Adipose tissue (tissue), 3 donors: ENCODE data around the gene ANKRD36C. TPM values are rescaled to one million over a fixed set of nuclear protein-coding genes. Genes with fewer than 3 reads are reported as not detected.
"Not testable (repeated sequence)": the region's sequence is repeated elsewhere in the genome, so short reads cannot be mapped to it uniquely, and the experiment has no call there.

Experiments used
- H3K27ac ChIP-seq: one replicate; pipeline ENCODE4 v1.5.1; 2013; ENCODE audit warnings: low read depth, low read length
- WGBS, 3 donors: extraction: QIAGEN DNeasy Blood & Tissue Kit; methylation state at CpG; one replicate each; pipeline ENCODE4 v1.1.7; 2013; 5-methylcytosine and 5-hydroxymethylcytosine counted together
- polyA plus RNA-seq, 3 donors: library from polyadenylated mRNA; stranded (reverse); fragments of 200-250 nt; gene quantifications; one replicate each; pipeline ENCODE4 v1.2.3, GENCODE V29; 2013
- donor health status: healthy with polysubstance abuse.
- donor health status: Bipolar disorder and iron deficiency.
- donor health status: healthy.

The ANKRD36C gene
- polyA plus RNA-seq, 3 donors, result 1.1 to 1.5 (median 1.3) TPM

DNA sequence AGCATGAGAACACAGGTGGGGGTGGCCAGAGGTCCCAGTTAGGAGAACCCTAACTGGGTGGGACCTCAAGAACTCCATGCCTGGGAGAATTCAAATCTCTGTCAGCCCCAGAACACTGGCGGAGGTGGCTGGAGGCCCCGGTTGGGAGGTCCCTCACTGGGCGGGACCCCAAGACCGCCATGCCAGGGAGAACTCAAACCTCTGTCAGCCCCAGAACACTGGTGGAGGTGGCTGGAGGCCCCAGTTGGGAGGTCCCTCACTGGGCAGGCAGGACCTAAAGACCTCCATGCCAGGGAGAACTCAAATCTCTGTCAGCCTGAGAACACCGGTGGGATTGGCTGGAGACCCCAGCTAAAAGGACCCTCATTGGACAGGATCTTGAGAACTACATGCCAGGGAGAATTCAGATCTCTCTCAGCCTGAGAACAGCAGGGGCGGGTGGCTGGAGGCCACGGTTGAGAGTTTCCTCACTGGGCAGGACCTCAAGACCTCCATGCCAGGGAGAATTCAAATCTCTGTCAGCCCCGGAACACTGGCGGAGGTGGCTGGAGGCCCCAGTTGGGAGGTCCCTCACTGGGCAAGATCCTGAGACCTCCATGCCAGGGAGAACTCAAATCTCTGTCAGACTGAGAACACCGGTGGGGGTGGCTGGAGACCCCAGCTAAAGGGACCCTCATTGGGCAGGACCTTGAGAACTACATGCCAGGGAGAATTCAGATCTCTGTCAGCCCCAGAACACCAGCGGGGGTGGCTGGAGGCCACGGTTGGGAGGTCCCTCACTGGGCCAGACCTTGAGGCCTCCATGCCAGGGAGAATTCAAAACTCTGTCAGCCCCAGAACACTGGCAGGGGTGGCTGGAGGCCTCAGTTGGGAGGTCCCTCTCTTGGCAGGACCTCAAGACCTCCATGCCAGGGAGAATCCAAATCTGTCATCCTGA is 157.3 kb downstream of the ANKRD36C start:
- not testable (repeated sequence) for H3K27ac ChIP-seq
- 98 to 99% (median 98%) methylated on average over 12 of the region's 12 CpGs for WGBS, 3 donors

DNA sequence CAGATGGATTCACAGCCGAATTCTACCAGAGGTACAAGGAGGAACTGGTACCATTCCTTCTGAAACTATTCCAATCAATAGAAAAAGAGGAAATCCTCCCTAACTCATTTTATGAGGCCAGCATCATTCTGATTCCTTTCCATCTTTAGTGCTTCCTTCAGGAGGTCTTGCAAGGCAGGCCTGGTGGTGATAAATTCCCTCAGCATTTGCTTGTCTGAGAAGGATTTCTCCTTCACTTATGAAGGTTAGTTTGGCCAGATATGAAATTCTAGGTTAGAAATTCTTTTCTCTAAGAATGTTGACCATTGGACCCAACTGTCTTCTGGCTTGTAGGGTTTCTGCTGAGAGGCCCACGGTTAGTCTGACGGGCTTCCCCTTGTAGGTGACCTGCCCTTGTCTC is 167.4 kb downstream of the ANKRD36C start:
- H3K27ac ChIP-seq, result not testable (repeated sequence)
- WGBS, 3 donors, result 94 to 100% (median 95%) methylated on average over 2 of the region's 3 CpGs

DNA sequence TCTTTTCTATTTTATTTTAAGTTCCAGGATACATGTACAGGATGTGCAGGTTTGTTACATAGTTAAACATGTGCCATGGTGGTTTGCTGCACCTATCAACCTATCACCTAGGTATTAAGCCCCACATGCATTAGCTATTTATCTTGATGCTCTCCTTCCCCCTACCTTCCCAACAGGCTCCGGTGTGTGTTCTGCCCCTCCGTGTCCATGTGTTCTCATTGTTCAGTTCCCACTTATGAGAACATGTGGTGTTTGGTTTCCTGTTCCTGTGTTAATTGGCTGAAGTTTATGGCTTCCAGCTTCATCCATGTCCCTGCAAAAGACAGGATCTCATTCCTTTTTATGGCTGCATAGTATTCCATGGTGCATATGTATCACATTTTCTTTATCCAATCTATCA is 174.1 kb downstream of the ANKRD36C start:
- 96 to 100% (median 100%) methylated on average over 2 of the region's 2 CpGs for WGBS, 3 donors
- not testable (repeated sequence) for H3K27ac ChIP-seq

DNA sequence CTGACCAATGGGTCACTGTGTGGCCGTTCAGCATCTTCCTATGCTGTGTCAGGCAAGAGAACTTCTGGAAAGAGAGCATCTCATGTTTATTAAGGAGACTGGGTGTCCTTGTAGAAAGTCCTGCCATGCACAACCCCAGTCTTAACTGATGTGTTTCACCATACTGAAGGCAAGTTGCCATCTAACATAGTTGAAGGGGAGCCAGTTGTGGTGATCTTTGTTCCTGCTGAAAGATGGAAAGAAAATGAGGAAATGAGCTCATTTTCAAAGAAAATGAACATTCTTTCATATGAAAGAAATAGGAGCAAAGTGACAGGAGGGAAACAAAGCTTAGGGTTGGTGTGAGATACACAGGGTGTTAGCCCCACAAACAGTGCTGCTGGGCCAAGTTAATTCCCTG is 178.3 kb downstream of the ANKRD36C start:
- not testable (repeated sequence) for H3K27ac ChIP-seq
- WGBS, 3 donors, result 74 to 96% (median 84%) methylated on average over 1 of the region's 1 CpG

DNA sequence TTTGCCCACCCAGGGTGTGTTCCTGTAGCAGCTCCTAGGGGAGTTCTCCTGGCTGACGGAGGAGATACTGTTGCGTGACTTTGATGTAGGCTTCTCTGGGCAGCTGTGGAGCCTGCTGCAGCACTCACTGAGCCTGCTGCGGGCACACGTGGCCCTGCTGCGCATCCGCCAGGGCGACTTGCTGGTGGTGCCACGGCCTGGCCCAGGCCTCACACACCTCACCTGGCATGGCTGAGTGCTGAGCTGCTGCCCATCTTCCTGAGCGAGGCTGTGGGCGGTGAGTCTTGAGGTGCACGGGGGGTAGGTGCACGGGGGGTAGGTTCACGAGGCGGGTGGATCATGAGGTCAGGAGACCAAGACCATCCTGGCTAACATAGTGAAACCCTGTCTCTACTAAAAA is 191.7 kb downstream of the ANKRD36C start:
- no peak overlapping the region for H3K27ac ChIP-seq
- 95 to 96% (median 96%) methylated on average over 14 of the region's 14 CpGs for WGBS, 3 donors

DNA sequence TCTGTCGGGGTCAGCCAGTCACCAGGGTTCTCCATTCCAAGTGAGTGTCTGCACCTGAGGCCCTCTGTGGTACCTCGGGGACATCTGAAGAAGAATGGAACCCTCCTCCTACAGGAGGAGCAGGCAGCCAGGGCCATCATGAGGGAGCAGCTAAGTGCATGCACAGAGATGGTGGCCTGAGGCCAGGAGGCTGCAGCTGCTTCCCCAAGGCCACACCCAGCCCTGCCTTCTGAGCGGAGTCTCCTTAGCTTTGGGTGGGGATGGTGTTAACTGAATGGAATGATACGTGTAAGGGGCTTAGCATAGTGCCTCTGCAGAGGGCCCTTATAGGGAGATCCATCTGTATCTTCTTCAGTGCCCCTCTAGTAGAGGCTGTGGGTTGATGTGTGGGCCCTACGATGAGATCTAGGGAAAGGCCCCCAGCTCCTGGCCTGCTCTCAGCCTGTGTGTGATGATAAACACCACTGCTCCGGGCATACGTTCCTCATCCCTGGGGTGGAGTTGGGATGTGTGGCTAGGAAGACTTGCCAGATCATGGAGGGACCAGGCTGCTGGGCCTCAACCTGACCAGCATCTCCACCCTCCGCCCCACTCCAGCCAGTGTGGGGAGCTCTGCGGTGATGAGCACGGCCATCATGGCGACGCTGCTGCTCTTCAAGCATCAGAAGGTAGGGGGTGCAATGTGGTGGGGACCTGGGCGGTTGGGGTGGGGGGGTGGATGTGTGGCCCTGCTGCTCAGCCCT is 192.3 kb downstream of the ANKRD36C start:
- WGBS, 3 donors, result 86 to 94% (median 89%) methylated on average over 13 of the region's 13 CpGs
- H3K27ac ChIP-seq, result not testable (repeated sequence)

DNA sequence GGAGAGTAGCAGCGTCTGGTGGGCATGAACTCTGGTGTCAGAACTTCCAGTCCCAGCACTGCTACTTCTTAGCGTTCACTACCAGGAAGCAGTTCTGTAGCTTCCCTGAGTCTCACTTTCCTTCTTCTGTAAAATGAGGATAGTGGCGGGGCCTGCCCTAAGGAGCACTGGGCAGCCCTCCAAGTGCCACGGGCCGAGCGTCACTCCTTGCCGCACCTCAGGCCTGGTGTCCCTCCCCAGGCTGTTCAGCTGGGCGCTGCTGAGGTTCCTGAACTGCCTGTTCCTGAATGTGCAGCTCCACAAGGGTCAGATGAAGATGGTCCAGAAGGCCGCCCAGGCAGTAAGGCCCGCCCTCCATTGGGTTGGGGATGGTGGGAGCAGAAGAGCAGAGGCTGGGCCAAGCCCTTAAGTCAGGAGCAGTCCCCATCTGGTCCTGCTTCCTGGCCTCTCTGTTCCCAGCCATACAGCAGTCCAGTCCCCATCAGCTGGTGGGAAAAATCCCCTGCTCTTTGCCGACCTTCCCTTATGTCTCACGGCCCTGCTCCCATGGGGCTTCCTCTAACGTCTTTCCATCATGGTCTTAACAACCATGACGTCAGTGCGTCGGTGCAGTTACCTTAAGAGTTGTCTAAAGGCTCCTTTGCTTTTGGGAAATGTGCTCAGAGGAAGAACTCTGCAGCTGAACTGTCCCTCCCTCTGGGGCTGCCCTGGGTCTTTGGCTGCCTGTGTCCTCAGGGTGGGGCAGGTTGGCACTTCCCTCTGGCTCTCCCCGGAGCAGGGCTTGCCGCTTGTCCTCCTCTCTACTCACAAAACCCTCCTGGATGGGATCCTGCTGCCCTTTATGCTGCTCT is 195.2 kb downstream of the ANKRD36C start:
- H3K27ac ChIP-seq, result not testable (repeated sequence)
- WGBS, 3 donors, result no CpG with 5 or more reads among the region's 18 CpGs

DNA sequence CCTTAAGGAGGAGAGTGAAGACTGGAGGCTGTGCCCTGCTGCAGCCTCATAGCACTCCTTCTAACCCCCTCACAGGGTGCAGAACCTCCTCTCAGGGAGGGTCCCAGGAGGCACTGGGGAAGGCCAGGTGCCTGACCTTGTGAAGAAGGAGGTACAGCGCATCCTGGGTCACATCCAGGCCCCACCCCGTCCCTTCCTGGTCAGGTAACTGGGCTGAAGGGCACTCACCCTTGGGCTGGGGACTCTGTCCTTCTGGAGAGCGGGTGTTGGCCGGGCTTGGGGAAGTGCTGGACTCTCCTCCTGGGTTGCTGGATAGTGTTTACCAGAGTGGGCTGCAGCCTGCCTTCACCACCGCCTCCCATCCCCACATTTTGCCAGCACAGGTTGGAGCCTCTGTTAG is 197.7 kb downstream of the ANKRD36C start:
- not testable (repeated sequence) for H3K27ac ChIP-seq
- 71 to 87% (median 87%) methylated on average over 1 of the region's 5 CpGs for WGBS, 3 donors

DNA sequence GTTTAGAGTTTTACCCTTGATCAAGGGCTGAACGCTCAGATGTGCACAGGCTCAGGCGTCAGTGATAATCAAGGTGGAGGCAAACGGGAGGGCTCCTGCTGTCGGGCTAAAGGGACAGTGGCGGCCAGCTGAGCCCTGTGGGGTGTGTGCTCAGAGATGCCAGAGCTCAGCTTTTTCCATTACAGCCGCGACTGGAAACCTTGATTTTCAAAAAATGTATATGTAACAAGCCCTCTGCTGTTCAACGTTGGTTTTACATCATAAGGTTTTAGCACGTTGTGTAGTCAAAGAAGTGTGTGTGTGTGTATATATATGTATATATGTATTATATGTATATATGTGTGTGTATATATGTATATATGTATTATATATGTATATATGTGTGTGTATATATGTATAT is 201.4 kb downstream of the ANKRD36C start:
- WGBS, 3 donors, result no CpG with 5 or more reads among the region's 9 CpGs
- not testable (repeated sequence) for H3K27ac ChIP-seq

DNA sequence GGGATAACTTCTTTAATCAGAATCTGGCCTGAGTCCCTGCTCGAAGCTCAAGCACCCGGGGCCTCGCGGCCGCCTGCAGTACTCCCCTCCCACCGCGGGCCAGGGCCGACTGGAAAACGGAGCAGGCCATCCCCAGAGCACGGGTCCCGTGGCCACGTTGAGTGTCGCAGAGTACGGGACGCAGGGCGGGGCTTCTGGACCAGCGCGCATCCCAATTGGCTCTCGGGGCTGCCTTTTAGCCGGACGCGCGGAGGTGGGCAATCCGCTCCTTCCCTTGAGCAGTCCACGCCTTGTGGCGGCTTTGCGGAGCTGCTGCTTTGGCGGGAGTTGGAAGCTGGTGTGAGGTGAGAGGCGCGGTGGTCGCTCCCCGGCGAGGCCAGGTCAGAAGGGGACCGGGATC is 202.2 kb downstream of the ANKRD36C start:
- WGBS, 3 donors, result no CpG with 5 or more reads among the region's 34 CpGs
- not testable (repeated sequence) for H3K27ac ChIP-seq

DNA sequence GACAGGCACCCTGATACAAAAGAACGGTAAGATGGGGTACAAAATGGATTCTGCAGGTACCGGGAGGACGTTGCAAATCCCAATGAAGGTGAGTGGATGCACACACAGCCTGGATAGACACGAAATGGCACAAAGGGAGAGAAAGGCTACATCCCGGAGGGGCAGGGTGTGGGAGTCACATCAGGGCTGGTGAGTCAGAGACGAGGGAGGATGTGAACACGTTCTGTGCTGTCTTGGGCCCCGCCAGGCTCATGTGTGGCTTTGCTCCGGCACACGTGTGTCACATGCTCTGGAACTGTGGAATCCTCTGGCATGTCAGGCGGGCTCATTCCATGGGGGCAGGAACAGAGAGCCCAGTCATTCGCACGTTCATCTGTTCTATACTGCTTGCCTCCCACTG is 203.0 kb downstream of the ANKRD36C start:
- not testable (repeated sequence) for H3K27ac ChIP-seq
- no CpG with 5 or more reads among the region's 13 CpGs for WGBS, 3 donors

Other genes with a start within 250 kb of the ANKRD36C start
- 1 to 10 TPM; 1.6 to 7.9 (median 2.5) TPM for gene GPAT2, start 43.1 kb upstream of the ANKRD36C start, polyA plus RNA-seq
- gene ADRA2B, start 124.7 kb upstream of the ANKRD36C start, polyA plus RNA-seq, result 1 to 10 TPM in 1 of 3 donors, under 1 TPM in 2; 0.35 to 2.6 (median 0.98) TPM
- gene ASTL, start 146.7 kb upstream of the ANKRD36C start, polyA plus RNA-seq, result under 1 TPM in 1 of 3 donors, not detected in 2; 0.10 TPM
- 10 to 100 TPM in 1 of 3 donors, 1 to 10 TPM in 2; 2.3 to 15.6 (median 7.8) TPM for gene DUSP2, start 153.6 kb upstream of the ANKRD36C start, polyA plus RNA-seq
- gene STARD7, start 217.0 kb upstream of the ANKRD36C start, polyA plus RNA-seq, result 10 to 100 TPM; 33.3 to 53.4 (median 48.0) TPM